Measurements from ENCODE around the gene PRELID1. TPM values are rescaled to one million over a fixed set of nuclear protein-coding genes. Genes with fewer than 3 reads are reported as not detected.

Gene PRELID1
- total and polyA plus RNA-seq, 10 of the 15 experiments (the other 5 are each of a cell fraction or from before 2014, with no cell fraction given): 30.9 to 584 (median 254) TPM

DNA sequence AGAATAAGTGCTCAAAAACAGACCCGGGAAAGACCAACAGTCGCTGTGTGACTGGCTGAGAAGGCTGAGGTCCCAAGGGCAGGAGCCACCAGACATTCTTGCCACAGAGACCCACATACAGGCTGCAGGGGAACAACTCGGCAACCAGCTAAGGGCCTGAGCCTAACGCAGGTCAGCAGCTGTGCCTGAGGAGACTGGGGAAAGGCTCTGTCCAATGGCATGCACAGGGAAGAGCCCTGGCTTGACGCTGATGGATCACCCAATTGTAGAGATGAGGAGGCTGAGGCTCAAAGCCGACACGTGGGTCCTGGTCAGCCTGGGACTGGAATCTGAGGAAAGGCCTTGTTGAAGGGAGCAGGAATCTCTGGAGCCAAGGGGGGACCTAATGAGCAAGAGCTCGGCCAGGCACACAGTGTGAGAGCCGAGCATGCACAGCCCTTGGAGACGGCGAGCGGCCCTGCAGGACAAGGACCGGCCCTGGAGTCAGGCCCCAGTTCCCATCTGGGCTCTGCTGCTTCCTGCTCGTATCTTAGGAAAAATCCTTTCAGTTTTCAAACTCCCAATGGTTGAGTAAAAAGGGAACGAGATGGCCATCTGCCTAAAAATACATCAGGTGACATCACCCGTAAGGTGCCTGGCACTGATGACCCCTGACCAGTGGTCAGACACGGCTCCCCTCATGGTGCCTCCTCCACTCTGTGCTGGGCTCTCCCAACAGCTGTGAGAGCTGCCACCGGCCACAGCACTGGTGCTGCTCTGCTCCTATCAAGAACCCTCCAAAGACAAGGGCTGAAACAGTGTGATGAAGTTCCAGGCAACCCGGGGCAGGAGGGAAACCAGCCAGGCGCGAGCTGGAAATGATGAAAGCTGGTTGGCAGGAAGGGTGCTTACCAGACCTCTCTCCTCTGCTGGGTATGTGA lies 31.4 kb downstream of the PRELID1 start:
- peaks cover 7% of the 10 kb centered on the region for H3K79me2 ChIP-seq (ENCODE audit: control insufficient read depth, insufficient read depth, low read length)
- no peaks in the 10 kb centered on the region for H3K4me1 ChIP-seq (ENCODE audit: control insufficient read depth, insufficient read depth, low read length)
- H2AFZ ChIP-seq (ENCODE audit: control insufficient read depth, low read depth, low read length): no peak overlapping the region
- no peak overlapping the region for H3K4me3 ChIP-seq
- H3K4me2 ChIP-seq (ENCODE audit: control insufficient read depth, insufficient read depth): no peak overlapping the region
- RAD21 ChIA-PET (ENCODE audit: unreplicated experiment): no interaction called here
- FAIRE-seq (no peak), ATAC-seq (no peak), DNase-seq (ENCODE audit: low read depth, low spot score) (no peak)
- CTCF ChIA-PET: interaction anchor here (1.3 kb wide), 1 partner anchor 16 kb away, joined by 3 read pairs; no protein-coding TSS in a partner anchor
- no peak for TF ChIP-seq E2F8 (IDR thresholded peaks at IDR 0.05; ENCODE audit: low read depth, partially characterized antibody)
- no peak for TF ChIP-seq RAD51 (IDR thresholded peaks at IDR 0.05)
- no peak for TF ChIP-seq IKZF1 (conservative IDR thresholded peaks at IDR 0.05)
- TF ChIP-seq RAD21 (IDR thresholded peaks at IDR 0.05; ENCODE audit: insufficient read depth, low read depth, low read length): no peak
- no peak for TF ChIP-seq POLR2A (IDR thresholded peaks at IDR 0.05; ENCODE audit: low read depth, low read length)
- TF ChIP-seq HCFC1 (IDR thresholded peaks at IDR 0.05; ENCODE audit: low read length): no peak
- no peak for TF ChIP-seq RELA (IDR thresholded peaks at IDR 0.05; ENCODE audit: borderline replicate concordance, partially characterized antibody)
- no peak for TF ChIP-seq PBX3 (IDR thresholded peaks at IDR 0.05; ENCODE audit: insufficient replicate concordance, low read depth, low read length)
- no peak for TF ChIP-seq CEBPZ (IDR thresholded peaks at IDR 0.05; ENCODE audit: low read depth, low read length)
- no peak for TF ChIP-seq NBN (IDR thresholded peaks at IDR 0.05)
- TF ChIP-seq KLF5 (IDR thresholded peaks at IDR 0.05; ENCODE audit: partially characterized antibody): no peak
- TF ChIP-seq NRF1 (conservative IDR thresholded peaks at IDR 0.05; ENCODE audit: low read depth, low read length): no peak
- no peak for TF ChIP-seq JUND (IDR thresholded peaks at IDR 0.05; ENCODE audit: low read depth, low read length)
- TF ChIP-seq DPF2 (IDR thresholded peaks at IDR 0.05): no peak
- TF ChIP-seq NR2C2 (IDR thresholded peaks at IDR 0.05; ENCODE audit: borderline replicate concordance, control insufficient read depth, insufficient read length, low read depth): no peak
- TF ChIP-seq ZNF274 (IDR thresholded peaks at IDR 0.05; ENCODE audit: insufficient read depth, insufficient read length): no peak
- TF ChIP-seq PAX8 (IDR thresholded peaks at IDR 0.05): no peak
- H4K20me1 ChIP-seq (ENCODE audit: control insufficient read depth, insufficient read depth): no peaks in the 10 kb centered on the region; the same call in 1 of the 2 replicates
- H3K9me3 ChIP-seq (replicated peaks; ENCODE audit: control insufficient read depth, insufficient read depth, low read length): no peaks in the 10 kb centered on the region
- H3K36me3 ChIP-seq (ENCODE audit: control insufficient read depth in 2 of 2, insufficient read depth in 2 of 2, low read length in 1 of 2): peaks cover 24 to 74% of the 10 kb centered on the region in 2 experiments
- H3K27ac ChIP-seq (ENCODE audit: control insufficient read depth, insufficient read depth): no peak overlapping the region
- no peaks in the 10 kb centered on the region for H3K27me3 ChIP-seq (replicated peaks in 1 of 2; ENCODE audit: control insufficient read depth in 2 of 2, insufficient read depth in 2 of 2, low read length in 1 of 2)
- H3K9ac ChIP-seq (ENCODE audit: control insufficient read depth, insufficient read depth, low read length): no peak overlapping the region
- intact Hi-C loops (cut with micrococcal nuclease; ENCODE audit: unreplicated experiment): no loop called here
- BruUV-seq (replicated peaks): no TSS peak
- in situ Hi-C loops (cut with MboI): no loop called here
- WGBS (ENCODE audit: insufficient coverage, insufficient replicate concordance, low lambda C conversion rate, missing lambda C conversion rate): 90% methylated on average over 21 of the region's 21 CpGs
- SMC1A ChIA-PET (ENCODE audit: uncharacterized antibody, unreplicated experiment): interaction anchor here (1.5 kb wide), 1 partner anchor 16 kb away, joined by 4 read pairs; the partner anchor contains the start of gene LMAN2
- POLR2A ChIA-PET: interaction anchor here (1.2 kb wide), 1 partner anchor 16 kb away, joined by 3 read pairs; no protein-coding TSS in a partner anchor
